DOHH2 (cell line): Measurements from ENCODE around the gene DOCK11.

Experiments
- EZH2phosphoT487 ChIP-seq: fragments of 200-600 bp; sonication (generic); IDR thresholded peaks from 2 replicates; pipeline ENCODE4 v1.6.1; 2017; ENCODE audit warnings: borderline replicate concordance, mild to moderate bottlenecking, antibody characterized with exemption, low read length, moderate library complexity, mixed read lengths
- TF ChIP-seq, protein P1 (sequence below): fragments of 200-600 bp; sonication (generic); IDR thresholded peaks from one replicate; pipeline ENCODE4 v1.5.1; 2014; ENCODE audit warnings: antibody characterized with exemption, mild to moderate bottlenecking, low read depth, low read length; ENCODE audit not compliant: poor library complexity, severe bottlenecking

DNA sequence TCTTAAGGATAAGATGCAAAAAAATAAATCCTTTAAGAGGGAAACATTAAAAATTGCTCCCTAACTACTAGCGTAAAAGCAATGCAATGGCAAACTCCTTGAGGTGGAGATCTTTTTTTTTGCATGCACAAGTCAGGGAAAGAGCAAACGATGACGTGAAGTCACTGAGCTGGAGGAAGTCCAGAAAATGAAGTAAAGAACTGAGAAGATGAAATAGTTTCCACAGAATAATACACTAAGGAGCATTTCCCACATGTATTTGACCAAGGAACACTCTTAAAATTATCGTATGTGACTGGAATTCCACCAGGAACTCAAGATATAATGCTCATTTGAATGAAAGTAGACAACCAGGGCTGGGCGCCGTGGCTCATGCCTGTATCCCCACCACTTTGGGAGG lies 21.0 kb upstream of the DOCK11 start:
- TF ChIP-seq, protein P1, sequence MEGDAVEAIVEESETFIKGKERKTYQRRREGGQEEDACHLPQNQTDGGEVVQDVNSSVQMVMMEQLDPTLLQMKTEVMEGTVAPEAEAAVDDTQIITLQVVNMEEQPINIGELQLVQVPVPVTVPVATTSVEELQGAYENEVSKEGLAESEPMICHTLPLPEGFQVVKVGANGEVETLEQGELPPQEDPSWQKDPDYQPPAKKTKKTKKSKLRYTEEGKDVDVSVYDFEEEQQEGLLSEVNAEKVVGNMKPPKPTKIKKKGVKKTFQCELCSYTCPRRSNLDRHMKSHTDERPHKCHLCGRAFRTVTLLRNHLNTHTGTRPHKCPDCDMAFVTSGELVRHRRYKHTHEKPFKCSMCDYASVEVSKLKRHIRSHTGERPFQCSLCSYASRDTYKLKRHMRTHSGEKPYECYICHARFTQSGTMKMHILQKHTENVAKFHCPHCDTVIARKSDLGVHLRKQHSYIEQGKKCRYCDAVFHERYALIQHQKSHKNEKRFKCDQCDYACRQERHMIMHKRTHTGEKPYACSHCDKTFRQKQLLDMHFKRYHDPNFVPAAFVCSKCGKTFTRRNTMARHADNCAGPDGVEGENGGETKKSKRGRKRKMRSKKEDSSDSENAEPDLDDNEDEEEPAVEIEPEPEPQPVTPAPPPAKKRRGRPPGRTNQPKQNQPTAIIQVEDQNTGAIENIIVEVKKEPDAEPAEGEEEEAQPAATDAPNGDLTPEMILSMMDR, result no peak
- no peak for TF ChIP-seq EZH2phosphoT487
